ENCODE measurements around the gene BAAT. TPM values are rescaled to one million over a fixed set of nuclear protein-coding genes. Genes with fewer than 3 reads are reported as not detected.

Gene BAAT
- total and polyA plus RNA-seq, 2 of the 13 experiments (the other 11 are each of a cell fraction or from before 2014, with no cell fraction given) = 0.71 to 7.9 TPM

GRCh38 chr9:101360647-101361046 lies 24.2 kb downstream of the BAAT start (continued):
- TF ChIP-seq LRRFIP1 (CRISPR knock-in tag; conservative IDR thresholded peaks at IDR 0.05) (no peak), CERS6 (CRISPR knock-in tag; IDR thresholded peaks at IDR 0.05) (no peak), FOXO4 (CRISPR knock-in tag; conservative IDR thresholded peaks at IDR 0.05) (0 out of 2 replicates have a peak, but pooled peaks have one; percentile 51), ZNF75D (CRISPR knock-in tag; IDR thresholded peaks at IDR 0.05; ENCODE audit: borderline replicate concordance) (no peak), JDP2 (CRISPR knock-in tag; IDR thresholded peaks at IDR 0.05; ENCODE audit: borderline replicate concordance) (no peak), ONECUT2 (CRISPR knock-in tag; IDR thresholded peaks at IDR 0.05) (no peak), ARNTL (CRISPR knock-in tag; IDR thresholded peaks at IDR 0.05) (no peak), ZNF512 (CRISPR knock-in tag; IDR thresholded peaks at IDR 0.05) (no peak), ZNF709 (CRISPR knock-in tag; IDR thresholded peaks at IDR 0.05) (no peak), ZNF646 (CRISPR knock-in tag; IDR thresholded peaks at IDR 0.05) (no peak)

All from HepG2 (cell line).